GM19240 (cell line): ENCODE results near the gene SH3BP5.

Experiments used
- DNase-seq: peaks from one replicate; pipeline ENCODE4 v3.0.0; 2011; ENCODE audit warnings: low spot score; ENCODE audit not compliant: insufficient read length

SH3BP5 gene

DNA sequence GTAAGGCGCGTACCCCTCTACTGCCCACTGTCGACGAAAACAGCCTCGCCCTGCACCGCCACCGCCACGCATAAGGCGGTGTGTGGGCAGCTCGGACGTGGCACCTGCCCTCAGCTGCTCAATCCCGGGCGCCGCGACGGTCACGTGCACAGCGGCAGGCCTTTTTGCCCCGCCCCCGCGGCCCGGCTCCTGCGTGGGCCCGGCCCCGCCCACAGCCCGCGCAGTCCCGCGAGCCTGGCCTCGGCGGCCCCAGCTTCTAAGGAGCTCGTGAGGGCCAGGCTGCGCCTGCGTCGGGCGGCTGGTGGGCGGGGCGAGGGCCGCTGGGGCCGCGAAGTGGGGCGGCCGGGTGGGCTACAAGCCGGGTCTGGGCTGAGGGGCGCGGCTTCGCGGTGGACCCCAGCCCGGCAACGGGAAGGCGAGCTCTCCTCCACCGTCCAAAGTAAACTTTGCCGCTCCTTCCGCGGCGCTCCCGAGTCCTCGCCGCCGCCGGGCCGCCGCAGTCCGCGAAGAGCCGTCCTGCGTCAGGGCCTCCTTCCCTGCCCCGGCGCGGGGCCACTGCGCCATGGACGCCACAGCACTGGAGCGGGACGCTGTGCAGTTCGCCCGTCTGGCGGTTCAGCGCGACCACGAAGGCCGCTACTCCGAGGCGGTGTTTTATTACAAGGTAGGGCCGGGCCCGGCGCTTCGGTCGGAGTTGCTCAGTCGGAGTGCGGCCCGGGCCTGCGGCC lies 126.3 kb downstream of the SH3BP5 start, which contains the start of gene CAPN7:
Gene CAPN7 (plus strand): TSS at position 313 of the 728 bp plus-strand sequence. CDS start 250 bp downstream, at position 563.
- DNase-seq, result peak; percentile 79

DNA sequence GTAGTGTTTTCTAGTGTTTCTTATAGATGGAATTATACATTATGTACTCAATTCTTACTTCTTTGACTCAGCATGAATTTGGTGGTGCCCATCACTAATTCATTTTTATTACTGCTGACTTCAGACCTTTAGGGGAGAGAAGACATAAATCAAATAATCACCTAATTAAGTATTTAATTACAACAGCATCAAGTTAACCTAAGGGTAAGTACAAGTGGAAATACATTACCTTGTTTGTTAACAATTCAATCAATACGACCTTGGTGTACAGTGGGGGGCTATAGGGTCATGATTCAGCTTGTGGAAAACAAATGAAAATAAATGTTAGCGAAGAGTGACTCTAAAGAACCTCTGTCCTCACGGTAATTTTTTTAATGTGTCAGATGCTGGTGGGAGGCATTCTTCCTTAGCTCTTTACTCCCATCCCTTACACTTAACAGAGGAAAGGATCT lies 126.9 kb downstream of the SH3BP5 start:
- no peak for DNase-seq
